ENCODE data around the gene HOXA11. TPM values are rescaled to one million over a fixed set of nuclear protein-coding genes. Genes with fewer than 3 reads are reported as not detected.

Gene HOXA11
- polyA plus RNA-seq, 1 of the 3 experiments (the other 2 are of a cell fraction): not detected

GRCh38 chr7:27148756-27149641 is 36.0 kb downstream of the HOXA11 start:
- Histone ChIP-seq H3K79me2 (ENCODE audit: insufficient read depth) (no peaks in the 10 kb centered on the region), H3K4me2 (no peak overlapping the region), H3K36me3 (replicated peaks in 1 of 2; ENCODE audit: control insufficient read depth in 1 of 2, insufficient read depth in 2 of 2, low read length in 1 of 2) (no peaks in the 10 kb centered on the region), H4K20me1 (ENCODE audit: insufficient read depth) (peaks cover 3% of the 10 kb centered on the region; the same call in 1 of the 2 replicates), H3K27ac (ENCODE audit: low read depth in 2 of 2, low read length in 1 of 2) (no peak overlapping the region), H3K4me1 (ENCODE audit: control insufficient read depth in 1 of 2, insufficient read depth in 2 of 2, low read depth in 1 of 2, low read length in 1 of 2) (peaks cover 4 to 10% of the 10 kb centered on the region in 2 experiments; a peak in 1 of 4 replicates), H2AFZ (ENCODE audit: low read depth) (no peak overlapping the region), H3K9me2 (no peaks in the 10 kb centered on the region), H3K9me3 (no peaks in the 10 kb centered on the region), H3K27me3 (ENCODE audit: insufficient read depth) (peaks cover 100% of the 10 kb centered on the region), H3K4me3 (ENCODE audit: low read depth in 2 of 2, low read length in 1 of 2) (no peak overlapping the region), H3K9ac (no peak overlapping the region), H3F3A (replicated peaks; ENCODE audit: insufficient read depth) (no peaks in the 10 kb centered on the region)
- no peak for DNase-seq
- 15% methylated on average over 18 of the region's 30 CpGs for WGBS (ENCODE audit: low lambda C conversion rate)
- CTCF ChIA-PET: interaction anchor here (0.7 to 10.9 kb wide), 21 partner anchors 8 to 1058 kb away, joined by 3 to 270 read pairs (median 4); partner anchors contain the start of genes HOXA10, HOXA7 and HOXA9
- peak; percentile 68; the same call in 1 of the 2 replicates for TF ChIP-seq EZH2phosphoT487 (IDR thresholded peaks at IDR 0.05; ENCODE audit: borderline replicate concordance, low read depth)
- TF ChIP-seq, protein P1, sequence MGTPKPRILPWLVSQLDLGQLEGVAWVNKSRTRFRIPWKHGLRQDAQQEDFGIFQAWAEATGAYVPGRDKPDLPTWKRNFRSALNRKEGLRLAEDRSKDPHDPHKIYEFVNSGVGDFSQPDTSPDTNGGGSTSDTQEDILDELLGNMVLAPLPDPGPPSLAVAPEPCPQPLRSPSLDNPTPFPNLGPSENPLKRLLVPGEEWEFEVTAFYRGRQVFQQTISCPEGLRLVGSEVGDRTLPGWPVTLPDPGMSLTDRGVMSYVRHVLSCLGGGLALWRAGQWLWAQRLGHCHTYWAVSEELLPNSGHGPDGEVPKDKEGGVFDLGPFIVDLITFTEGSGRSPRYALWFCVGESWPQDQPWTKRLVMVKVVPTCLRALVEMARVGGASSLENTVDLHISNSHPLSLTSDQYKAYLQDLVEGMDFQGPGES (IDR thresholded peaks at IDR 0.05; ENCODE audit: low read depth, low read length): no peak
- POLR2A ChIA-PET: interaction anchor here (0.6 to 1.0 kb wide), 2 partner anchors 12 to 52 kb away, joined by 3 read pairs; no protein-coding TSS in a partner anchor

- H3K36me3 ChIP-seq (replicated peaks in 1 of 2; ENCODE audit: control insufficient read depth in 1 of 2, insufficient read depth in 2 of 2, low read length in 1 of 2): no peaks in the 10 kb centered on the region
- no peak overlapping the region for H3K9ac ChIP-seq
- TF ChIP-seq GATA2 (CRISPR knock-in tag; IDR thresholded peaks at IDR 0.05) (no peak), SIN3A (IDR thresholded peaks at IDR 0.05; ENCODE audit: borderline replicate concordance, low read depth, low read length) (no peak), ELF1 (IDR thresholded peaks at IDR 0.05) (no peak)
- TF ChIP-seq, protein P2, sequence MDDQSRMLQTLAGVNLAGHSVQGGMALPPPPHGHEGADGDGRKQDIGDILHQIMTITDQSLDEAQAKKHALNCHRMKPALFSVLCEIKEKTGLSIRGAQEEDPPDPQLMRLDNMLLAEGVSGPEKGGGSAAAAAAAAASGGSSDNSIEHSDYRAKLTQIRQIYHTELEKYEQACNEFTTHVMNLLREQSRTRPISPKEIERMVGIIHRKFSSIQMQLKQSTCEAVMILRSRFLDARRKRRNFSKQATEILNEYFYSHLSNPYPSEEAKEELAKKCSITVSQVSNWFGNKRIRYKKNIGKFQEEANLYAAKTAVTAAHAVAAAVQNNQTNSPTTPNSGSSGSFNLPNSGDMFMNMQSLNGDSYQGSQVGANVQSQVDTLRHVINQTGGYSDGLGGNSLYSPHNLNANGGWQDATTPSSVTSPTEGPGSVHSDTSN (IDR thresholded peaks at IDR 0.05): no peak
- no peak overlapping the region for H3K27ac ChIP-seq (ENCODE audit: low read depth in 2 of 2, low read length in 1 of 2)
- peaks cover 12 to 18% of the 10 kb centered on the region in 2 experiments; a peak in 1 of 4 replicates for H3K4me1 ChIP-seq (ENCODE audit: control insufficient read depth in 1 of 2, insufficient read depth in 2 of 2, low read depth in 1 of 2, low read length in 1 of 2)
- H3K27me3 ChIP-seq (ENCODE audit: insufficient read depth): peaks cover 100% of the 10 kb centered on the region
- H3K9me2 ChIP-seq: no peaks in the 10 kb centered on the region
- no peaks in the 10 kb centered on the region for H3F3A ChIP-seq (replicated peaks; ENCODE audit: insufficient read depth)
- no peak overlapping the region for H3K4me2 ChIP-seq
- peak; percentile 36 for DNase-seq
- no peaks in the 10 kb centered on the region for H3K79me2 ChIP-seq (ENCODE audit: insufficient read depth)
- POLR2A ChIA-PET: no interaction called here
- no peak overlapping the region for H3K4me3 ChIP-seq (ENCODE audit: low read depth in 2 of 2, low read length in 1 of 2)
- CTCF ChIA-PET: interaction anchor here (0.7 to 10.9 kb wide), 10 partner anchors 11 to 778 kb away, joined by 3 to 270 read pairs (median 4); partner anchors contain the start of genes HOXA10 and HOXA7
- H2AFZ ChIP-seq (ENCODE audit: low read depth): no peak overlapping the region
- 19% methylated on average over 26 of the region's 28 CpGs for WGBS (ENCODE audit: low lambda C conversion rate)
- no peaks in the 10 kb centered on the region for H4K20me1 ChIP-seq (ENCODE audit: insufficient read depth)
- H3K9me3 ChIP-seq: no peaks in the 10 kb centered on the region
These were observed 36.8 kb downstream of the HOXA11 start for GRCh38 chr7:27148031-27148755.
